ENCODE results near the gene HOXA11. TPM values are rescaled to one million over a fixed set of nuclear protein-coding genes. Genes with fewer than 3 reads are reported as not detected.
A peak's percentile ranks its signal among the peaks of the same experiment; 100 is the strongest.

Gene HOXA11
- total and polyA plus RNA-seq, 10 donors: not detected

DNA sequence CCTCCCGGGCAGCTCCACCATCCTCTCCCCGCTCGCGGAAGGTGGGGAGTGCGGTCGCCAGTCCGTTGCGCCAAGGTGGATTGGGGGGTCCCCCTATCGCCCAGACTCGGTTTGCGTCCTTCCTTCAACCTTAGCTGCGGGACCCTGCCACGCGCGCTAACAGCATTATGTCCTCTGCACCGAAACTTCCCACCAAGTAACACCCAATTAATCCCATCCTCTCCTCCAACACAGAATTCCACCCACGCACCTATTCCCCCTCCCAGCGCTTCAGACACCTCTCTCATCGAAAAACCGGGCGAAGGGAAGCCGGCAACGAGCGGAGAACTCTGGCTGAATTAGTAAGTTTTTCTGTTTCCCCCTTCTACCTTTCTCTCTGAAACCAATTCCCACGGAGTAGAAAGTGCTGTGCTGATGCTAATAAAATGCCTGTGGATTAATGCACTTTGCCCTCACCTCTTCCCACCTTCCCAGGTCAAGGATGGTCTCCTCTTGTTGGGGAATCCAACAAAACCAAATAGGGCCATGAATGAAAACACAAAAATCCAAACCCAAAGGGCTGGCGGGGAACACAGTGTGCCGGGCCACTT lies 33.6 kb downstream of the HOXA11 start:
- Histone ChIP-seq H3K9me3 (peaks cover 0 to 4% (median 0%) of the 10 kb centered on the region in 8 donors), H3K4me1 (peaks cover 27 to 84% (median 72%) of the 10 kb centered on the region in 6 donors), H3K36me3 (no peaks in the 10 kb centered on the region), H3K27ac (peak overlapping the region in 7 of 8 donors; percentile 30 to 69 (median 60)), H3K4me3 (peak overlapping the region; percentile 0 to 68 (median 40)), H3K27me3 (replicated peaks in 1 of 7) (peaks cover 26 to 100% (median 98%) of the 10 kb centered on the region in 7 donors)
- TF ChIP-seq POLR2A (IDR thresholded peaks at IDR 0.05) (no peak), POLR2AphosphoS5 (IDR thresholded peaks at IDR 0.05) (no peak)
- DNase-seq: peak; percentile 79
- intact Hi-C loops (cut with DNase I; ENCODE audit: low total_unique reads): no loop called here
- WGBS, 5 donors: 1 to 6% (median 3%) methylated on average over 27 of the region's 27 CpGs

DNA sequence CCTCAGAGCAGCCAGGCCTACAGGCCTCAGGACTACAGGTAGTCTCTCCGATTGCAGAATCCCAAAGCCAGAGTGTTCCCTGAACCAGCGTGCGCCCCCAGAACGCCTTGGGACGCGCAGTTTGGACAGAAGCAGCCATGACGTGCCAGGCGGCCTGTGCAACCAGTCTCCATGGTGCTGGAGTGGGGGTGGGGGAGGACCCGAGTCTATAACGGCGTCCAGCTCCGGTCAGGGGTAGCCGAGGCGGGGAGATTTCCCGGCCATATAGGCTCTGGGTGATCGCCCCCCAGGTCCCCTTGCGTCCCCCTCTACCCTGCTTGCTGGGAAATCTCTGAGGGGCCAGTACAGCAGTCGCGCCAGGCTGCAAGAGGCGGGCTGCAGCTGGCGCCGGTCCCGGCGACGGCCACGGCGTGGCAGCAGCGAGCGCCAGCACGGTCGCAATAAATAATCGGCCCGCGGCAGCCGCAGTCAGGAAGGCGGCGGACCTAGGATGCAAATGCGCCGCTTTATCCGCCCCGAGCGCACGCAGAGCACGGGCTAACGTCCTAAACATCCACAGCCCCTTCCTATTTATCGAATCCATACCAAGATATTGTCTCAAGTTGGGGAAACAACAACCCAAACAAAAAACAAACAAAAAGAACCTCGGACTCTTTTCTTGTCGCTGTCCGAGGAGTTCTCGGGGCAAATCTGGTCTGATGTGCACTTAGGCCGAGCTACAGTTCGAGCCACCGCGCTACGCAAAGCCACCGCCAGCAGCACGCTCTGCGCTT lies 34.3 kb downstream of the HOXA11 start:
- intact Hi-C loops (cut with DNase I; ENCODE audit: low total_unique reads): no loop called here
- H3K27ac ChIP-seq: peak overlapping the region in 7 of 8 donors; percentile 38 to 69 (median 60)
- peaks cover 24 to 77% (median 65%) of the 10 kb centered on the region in 6 donors for H3K4me1 ChIP-seq

DNA sequence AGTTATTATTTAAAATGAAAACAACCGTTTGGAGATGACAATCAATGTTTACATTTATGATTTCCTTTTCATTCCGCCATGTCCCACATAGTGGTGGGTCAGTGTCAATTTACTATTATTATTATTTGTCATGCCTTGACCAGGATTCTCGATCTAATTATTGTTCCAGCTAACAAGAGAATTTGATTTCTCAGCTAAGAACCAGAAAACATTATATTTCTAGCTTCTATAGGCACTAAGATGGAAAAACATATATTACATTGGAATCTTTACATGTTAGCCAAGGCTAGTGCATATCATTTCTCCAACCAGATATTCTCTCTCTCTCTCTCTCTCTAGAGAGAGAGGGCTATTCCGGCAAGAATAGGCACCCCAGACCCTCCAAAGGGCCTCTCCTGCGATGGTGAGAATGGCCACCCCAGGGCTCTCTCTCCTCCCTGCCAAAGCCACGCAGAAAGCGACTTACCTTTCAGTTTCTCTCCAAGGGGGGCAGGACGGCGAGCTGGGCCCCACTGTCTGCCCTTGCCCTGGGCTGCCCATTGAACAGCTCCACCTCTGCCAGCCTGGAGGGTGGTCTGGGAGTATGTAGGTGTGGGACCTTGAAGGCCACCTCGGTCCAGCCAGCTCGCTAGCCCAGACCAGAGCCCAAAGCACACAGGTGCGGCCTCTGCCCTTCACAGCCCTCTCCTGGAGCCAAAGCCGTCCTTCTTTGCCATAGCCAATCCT lies 35.0 kb downstream of the HOXA11 start:
- Histone ChIP-seq H3K9me3 (no peaks in the 10 kb centered on the region), H3K4me1 (peaks cover 22 to 74% (median 58%) of the 10 kb centered on the region in 6 donors), H3K4me3 (peak overlapping the region in 7 of 8 donors; percentile 28 to 68 (median 43)), H3K27ac (peak overlapping the region in 6 of 8 donors; percentile 2 to 69 (median 62)), H3K36me3 (no peaks in the 10 kb centered on the region), H3K27me3 (replicated peaks in 1 of 7) (peaks cover 24 to 100% (median 95%) of the 10 kb centered on the region in 7 donors)
- TF ChIP-seq POLR2A (IDR thresholded peaks at IDR 0.05): no peak
- TF ChIP-seq POLR2AphosphoS5 (IDR thresholded peaks at IDR 0.05): no peak
- TF ChIP-seq CTCF (IDR thresholded peaks at IDR 0.05 in 8 of 11, conservative IDR thresholded peaks at IDR 0.05 in 3 of 11): no peak
- DNase-seq: peak; percentile 59
- intact Hi-C loops (cut with DNase I; ENCODE audit: low total_unique reads): no loop called here
- 35 to 43% (median 40%) methylated on average over 9 to 13 of the region's 13 CpGs for WGBS, 5 donors

More for the DNA sequence above, 34.3 kb downstream of the HOXA11 start:
- DNase-seq: peak; percentile 93
- Histone ChIP-seq H3K9me3 (no peaks in the 10 kb centered on the region), H3K4me3 (peak overlapping the region; percentile 0 to 68 (median 40)), H3K27me3 (replicated peaks in 1 of 7) (peaks cover 26 to 100% (median 95%) of the 10 kb centered on the region in 7 donors), H3K36me3 (no peaks in the 10 kb centered on the region)
- 0 to 2% (median 2%) methylated on average over 18 to 58 of the region's 58 CpGs for WGBS, 5 donors
- peak in 1 of 3 donors; percentile 31 for TF ChIP-seq POLR2A (IDR thresholded peaks at IDR 0.05)
- peak; percentile 67 to 88 (median 85) for TF ChIP-seq POLR2AphosphoS5 (IDR thresholded peaks at IDR 0.05)
- TF ChIP-seq CTCF (IDR thresholded peaks at IDR 0.05 in 8 of 11, conservative IDR thresholded peaks at IDR 0.05 in 3 of 11): peak; percentile 61 to 96 (median 89)
